C1 segment of cervical spinal cord (tissue), 14 donors: ENCODE measurements around the gene POMGNT1.

Experiments
- DNase-seq, 14 donors: peaks; one replicate each; lab custom pipeline; 2025; lab: John Stamatoyannopoulos, UW

Gene POMGNT1

DNA sequence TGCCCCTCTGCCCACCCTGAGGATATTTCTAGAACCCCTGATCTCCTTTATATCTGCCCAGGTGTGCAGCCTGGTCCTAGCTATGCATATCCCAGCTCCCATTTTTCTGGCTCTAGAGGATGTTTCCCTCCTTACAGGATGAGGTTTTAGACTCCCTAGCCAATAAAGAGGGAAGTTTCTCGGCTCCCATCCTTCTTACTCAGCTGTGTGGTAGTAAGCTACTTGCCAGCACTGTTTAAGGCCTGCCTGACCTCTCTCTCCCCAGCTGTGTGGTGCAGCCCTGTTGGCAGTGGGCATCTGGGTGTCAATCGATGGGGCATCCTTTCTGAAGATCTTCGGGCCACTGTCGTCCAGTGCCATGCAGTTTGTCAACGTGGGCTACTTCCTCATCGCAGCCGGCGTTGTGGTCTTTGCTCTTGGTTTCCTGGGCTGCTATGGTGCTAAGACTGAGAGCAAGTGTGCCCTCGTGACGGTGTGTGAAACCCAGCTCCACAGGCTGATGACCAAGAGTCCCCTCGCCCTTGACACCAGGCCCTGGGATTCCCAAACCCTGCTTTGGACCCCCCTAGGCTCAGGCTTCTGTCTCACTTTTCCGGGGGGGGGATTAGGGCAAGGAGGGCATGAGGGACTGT lies 14.2 kb downstream of the POMGNT1 start:
- no peak for DNase-seq

- DNase-seq, result peak in 9 of 14 donors; percentile 18 to 76 (median 44)
Observed at GRCh38 chr1:46183079-46183847, 15.0 kb downstream of the POMGNT1 start.

DNA sequence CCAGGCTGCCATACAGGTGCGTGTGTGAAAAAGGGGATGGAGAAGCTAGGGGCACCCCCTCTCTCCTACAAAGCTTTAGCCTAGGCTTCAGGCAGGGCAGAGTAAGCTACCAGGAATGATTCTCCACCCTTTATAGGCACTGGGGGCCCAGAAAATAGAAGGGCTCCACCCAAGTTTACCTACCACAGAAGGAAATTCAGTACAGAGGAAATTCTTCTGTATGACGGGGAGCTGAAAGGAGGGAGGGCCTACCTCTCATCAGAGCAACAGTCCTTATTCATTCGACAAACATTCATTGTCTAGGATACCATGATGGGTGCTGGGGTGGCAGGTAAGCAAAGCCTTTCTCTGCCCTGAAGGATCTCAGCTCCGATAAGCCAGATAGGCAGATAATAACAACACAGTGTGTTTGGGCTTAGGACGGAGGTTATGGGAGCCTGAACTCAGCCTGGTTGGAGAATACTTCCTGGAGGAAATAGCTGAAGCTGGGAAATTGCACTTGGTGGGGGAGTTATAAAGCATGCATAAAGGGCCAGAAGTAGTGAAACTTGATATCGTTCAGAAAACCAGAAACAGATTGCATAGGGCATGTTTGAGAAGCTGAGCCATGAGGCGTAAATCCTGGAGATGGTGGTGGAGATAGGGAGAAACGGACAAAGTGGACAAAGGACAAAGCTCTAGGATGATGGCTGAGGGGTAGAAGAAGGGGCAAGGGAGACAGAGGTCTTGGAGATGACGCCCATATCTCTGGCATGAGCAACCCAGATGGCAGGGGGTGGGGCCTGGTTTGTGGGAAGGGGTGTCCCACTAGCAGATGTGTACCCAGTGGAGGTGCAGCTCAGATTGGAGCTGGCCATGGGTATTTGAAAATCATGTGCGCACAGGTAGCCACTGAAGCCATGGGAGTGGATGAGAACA lies 16.6 kb downstream of the POMGNT1 start:
- DNase-seq, result no peak

- DNase-seq, result peak in 5 of 14 donors; percentile 13 to 51 (median 36)
Observed at GRCh38 chr1:46180082-46180616, 18.1 kb downstream of the POMGNT1 start.

- peak in 12 of 14 donors; percentile 17 to 82 (median 61) for DNase-seq
Observed at GRCh38 chr1:46179138-46180081, 18.8 kb downstream of the POMGNT1 start.

DNA sequence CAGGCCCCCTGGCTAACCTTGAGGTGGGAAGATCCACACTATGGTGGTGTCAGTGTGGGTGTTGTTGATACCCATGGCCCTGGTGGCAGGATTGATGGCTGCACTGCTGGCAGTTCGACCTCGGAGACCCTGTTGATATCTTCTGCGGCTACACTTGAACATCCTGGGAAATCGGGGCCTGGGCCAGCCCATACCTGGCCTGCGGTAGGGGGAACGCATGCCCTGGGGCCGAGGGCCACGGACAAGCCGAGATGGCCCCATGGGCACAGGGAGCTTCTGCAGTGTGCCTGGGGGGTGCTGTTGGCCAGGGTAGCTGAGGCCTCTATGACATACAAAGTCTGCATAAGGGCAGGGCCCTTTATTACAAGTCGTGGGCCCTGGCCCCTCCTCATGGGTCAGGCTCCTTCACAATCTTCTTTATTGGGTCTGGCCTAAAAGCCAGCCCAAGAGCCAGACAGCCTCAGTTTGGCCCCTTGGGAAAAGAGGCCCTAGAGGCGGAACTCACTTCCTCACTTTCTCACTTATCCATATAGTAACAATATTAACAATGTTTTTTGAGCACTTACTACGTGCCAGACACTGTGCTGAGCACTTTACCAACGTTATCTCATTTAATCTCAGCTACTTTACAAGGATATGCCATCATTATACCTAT lies 21.9 kb downstream of the POMGNT1 start, which contains the start of gene P3R3URF:
Gene P3R3URF (minus strand): TSS at position 278 of the 655 bp plus-strand sequence. CDS start 17 bp downstream, at position 261.
- DNase-seq, result no peak

DNA sequence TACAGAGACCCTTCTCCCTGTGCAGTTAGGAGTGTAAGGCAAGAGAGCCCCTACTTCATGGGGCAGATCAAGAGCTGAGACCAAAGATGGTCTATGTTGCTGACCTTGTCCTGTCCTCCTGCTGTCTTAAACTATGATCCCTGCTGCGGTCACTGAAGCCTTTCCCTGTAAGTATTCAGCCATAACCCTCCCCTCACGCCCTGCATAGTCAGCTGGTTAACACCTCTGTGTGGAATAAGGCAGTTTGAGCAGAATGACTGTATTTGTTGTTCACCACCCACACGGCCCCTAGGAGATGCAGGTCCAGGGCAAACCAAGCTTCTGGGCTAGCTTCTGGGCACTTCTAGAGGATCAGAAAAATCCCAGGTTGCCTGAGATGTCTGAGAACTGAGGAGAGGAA lies 23.0 kb downstream of the POMGNT1 start:
- DNase-seq, result peak in 1 of 14 donors; percentile 47

- DNase-seq, result peak in 2 of 14 donors; percentile 29 to 95
Observed at GRCh38 chr1:46174448-46175231, 23.6 kb downstream of the POMGNT1 start, which contains the start of gene TSPAN1. Gene TSPAN1 (plus strand): TSS chr1:46175087. CDS start chr1:46181108, 6,021 bp downstream.

- peak in 2 of 14 donors; percentile 17 to 93 for DNase-seq
Observed at GRCh38 chr1:46173361-46173856, 24.8 kb downstream of the POMGNT1 start.

- no peak for DNase-seq
Observed at GRCh38 chr1:46172321-46172720, 25.9 kb downstream of the POMGNT1 start.

GRCh38 chr1:46171871-46172270 lies 26.4 kb downstream of the POMGNT1 start:
- peak in 4 of 14 donors; percentile 19 to 95 (median 27) for DNase-seq

GRCh38 chr1:46171351-46171750 lies 26.9 kb downstream of the POMGNT1 start:
- DNase-seq, result no peak

DNA sequence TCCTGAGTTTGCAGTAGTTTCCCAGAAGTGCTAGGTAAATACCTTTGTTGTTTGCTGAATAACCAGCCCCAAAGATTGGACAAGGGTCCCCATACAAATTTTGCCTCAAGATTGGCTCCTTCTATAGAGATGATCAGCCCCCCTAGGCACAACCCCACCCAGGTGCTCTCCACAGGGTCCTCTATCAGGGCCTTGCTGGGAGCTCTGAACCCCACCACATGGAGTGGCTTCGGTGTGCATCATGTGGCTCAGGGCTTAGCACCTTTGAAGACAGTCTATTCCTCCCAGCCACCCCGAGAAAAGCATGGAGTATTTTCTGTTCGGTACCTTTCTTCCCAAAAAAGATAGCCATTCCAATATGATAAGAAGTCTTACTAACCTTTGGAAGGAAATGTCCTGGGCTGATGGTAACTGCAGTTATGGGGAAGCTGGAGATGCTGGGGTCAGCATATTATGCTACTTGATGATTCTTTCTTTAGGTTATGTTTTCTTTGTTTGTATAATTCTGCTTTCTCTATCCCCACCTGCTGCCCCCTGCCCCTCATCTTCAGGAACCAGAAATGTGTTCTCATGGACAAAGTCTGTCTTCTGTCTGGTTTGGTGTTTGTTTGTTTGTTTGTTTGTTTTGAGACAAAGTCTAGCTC lies 28.3 kb downstream of the POMGNT1 start:
- no peak for DNase-seq

DNA sequence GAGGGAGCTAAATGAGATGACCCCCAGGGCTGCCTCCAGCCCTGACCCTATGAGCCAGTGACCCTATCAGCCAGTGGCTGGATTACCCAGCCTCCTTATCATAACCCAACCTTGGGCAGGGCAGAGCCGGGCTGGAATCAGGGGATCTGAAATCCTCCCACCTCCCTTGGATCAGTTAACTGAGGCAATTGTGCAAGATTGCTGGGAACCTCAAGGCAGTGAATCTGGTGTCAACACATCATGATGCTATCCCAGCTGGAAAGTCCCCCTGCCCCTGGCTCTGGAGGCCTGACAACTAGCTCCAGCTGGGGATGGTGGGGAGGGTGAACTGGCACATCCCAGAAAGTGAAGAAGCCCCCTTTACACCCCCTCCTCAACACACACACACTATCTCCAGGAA lies 29.8 kb downstream of the POMGNT1 start:
- DNase-seq, result no peak

- DNase-seq, result peak in 1 of 14 donors; percentile 71
Observed at GRCh38 chr1:46166521-46167462, 31.4 kb downstream of the POMGNT1 start.

DNA sequence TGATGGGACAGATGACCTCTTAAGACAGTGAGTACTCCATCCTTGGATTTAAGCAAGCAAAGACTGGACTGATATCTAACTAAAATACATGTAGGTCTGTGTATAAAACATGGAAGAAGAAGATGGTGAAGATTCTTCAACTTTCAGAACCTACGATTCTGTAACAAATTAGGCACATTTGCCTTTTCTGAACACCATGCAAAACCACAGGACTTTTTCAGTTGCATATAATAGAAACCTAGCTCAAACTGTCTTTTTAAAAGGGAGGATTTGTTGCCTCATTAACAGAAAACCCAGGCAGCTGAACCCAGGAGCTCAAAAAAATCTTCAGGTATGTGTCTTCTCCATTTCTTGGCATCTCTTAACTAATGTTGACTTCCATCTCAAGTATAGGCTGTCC lies 38.0 kb downstream of the POMGNT1 start:
- DNase-seq, result no peak

DNA sequence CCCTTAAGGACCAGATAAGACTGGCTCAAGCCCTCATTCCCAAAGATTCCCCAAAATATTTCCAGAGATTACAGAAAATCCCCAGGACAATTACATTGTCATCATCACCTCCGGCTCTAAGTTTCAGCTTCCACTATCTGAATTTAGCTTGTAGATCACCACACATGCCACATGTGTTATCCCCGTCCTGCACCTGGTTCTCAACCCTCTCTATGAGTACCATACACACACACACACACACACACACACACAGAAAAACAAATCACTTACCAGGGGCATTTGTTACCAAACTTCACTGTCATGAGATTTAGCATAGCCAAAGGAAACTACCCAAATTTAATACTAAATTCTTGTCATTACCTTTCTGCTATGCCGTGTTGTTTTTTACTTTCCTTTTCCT lies 38.7 kb downstream of the POMGNT1 start:
- DNase-seq, result no peak
